Nephron (organoid): Measurements from ENCODE around the gene LRRC28.

Experiments used
- H3K27ac Mint-ChIP-seq, 3 experiments: 2 replicates each; pipeline ENCODE4 v1.8.0; 2020; ENCODE audit warnings: mixed read lengths in 3 of 3, mild to moderate bottlenecking in 2 of 3, moderate library complexity in 1 of 3
- H3K27me3 Mint-ChIP-seq: 2 replicates; pipeline ENCODE4 v1.8.0; 2021; ENCODE audit warnings: low read depth, mild to moderate bottlenecking, moderate library complexity, mixed read lengths
- H3K36me3 Mint-ChIP-seq: 2 replicates; pipeline ENCODE4 v1.8.0; 2020; ENCODE audit warnings: low read depth, mixed read lengths
- H3K4me1 Mint-ChIP-seq: 2 replicates; pipeline ENCODE4 v1.8.0; 2020; ENCODE audit warnings: mixed read lengths
- H3K4me3 Mint-ChIP-seq, 3 experiments: 2 replicates each; pipeline ENCODE4 v1.8.0; 2020; ENCODE audit warnings: mild to moderate bottlenecking in 3 of 3, mixed read lengths in 3 of 3, moderate library complexity in 2 of 3
- H3K9me3 Mint-ChIP-seq: 2 replicates; pipeline ENCODE4 v1.8.0; 2020; ENCODE audit warnings: mixed read lengths
- TF ChIP-seq, protein P1 (sequence below), 3 experiments: fragments of 200-600 bp; sonication (generic); IDR thresholded peaks; one replicate each; pipeline ENCODE4 v1.5.0; 2021; ENCODE audit warnings: antibody characterized with exemption in 3 of 3; ENCODE audit not compliant: unreplicated experiment in 3 of 3

LRRC28 gene

DNA sequence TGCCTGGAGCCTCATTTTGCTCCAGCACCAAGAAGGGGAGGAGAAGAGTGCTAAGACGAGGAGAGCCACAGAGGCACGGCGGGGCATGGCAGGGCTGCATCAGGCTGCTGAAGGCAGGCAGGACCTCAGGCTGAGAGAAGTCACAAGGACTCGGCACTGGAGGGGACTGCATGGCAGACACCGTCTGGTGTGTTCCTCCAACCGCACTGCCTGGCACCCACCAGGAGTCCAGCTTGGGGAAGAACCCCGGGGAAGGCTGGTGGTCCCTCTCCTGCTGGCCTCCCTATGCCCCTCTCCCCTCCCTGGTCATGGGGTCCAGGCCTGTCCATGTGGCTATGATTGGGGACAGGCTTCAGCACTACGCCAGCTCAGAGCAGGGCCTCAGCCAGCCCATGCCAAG, 161.3 kb downstream of the LRRC28 start:
- no peaks in the 10 kb centered on the region for H3K36me3 Mint-ChIP-seq
- H3K9me3 Mint-ChIP-seq, result no peaks in the 10 kb centered on the region
- no peak overlapping the region for H3K4me3 Mint-ChIP-seq
- peaks cover 3% of the 10 kb centered on the region for H3K27me3 Mint-ChIP-seq
- peaks cover 17% of the 10 kb centered on the region for H3K4me1 Mint-ChIP-seq
- H3K27ac Mint-ChIP-seq, result no peak overlapping the region
- TF ChIP-seq, protein P1, sequence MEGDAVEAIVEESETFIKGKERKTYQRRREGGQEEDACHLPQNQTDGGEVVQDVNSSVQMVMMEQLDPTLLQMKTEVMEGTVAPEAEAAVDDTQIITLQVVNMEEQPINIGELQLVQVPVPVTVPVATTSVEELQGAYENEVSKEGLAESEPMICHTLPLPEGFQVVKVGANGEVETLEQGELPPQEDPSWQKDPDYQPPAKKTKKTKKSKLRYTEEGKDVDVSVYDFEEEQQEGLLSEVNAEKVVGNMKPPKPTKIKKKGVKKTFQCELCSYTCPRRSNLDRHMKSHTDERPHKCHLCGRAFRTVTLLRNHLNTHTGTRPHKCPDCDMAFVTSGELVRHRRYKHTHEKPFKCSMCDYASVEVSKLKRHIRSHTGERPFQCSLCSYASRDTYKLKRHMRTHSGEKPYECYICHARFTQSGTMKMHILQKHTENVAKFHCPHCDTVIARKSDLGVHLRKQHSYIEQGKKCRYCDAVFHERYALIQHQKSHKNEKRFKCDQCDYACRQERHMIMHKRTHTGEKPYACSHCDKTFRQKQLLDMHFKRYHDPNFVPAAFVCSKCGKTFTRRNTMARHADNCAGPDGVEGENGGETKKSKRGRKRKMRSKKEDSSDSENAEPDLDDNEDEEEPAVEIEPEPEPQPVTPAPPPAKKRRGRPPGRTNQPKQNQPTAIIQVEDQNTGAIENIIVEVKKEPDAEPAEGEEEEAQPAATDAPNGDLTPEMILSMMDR (IDR thresholded peaks at IDR 0.05; ENCODE audit: unreplicated experiment in 3 of 3), result no peak

DNA sequence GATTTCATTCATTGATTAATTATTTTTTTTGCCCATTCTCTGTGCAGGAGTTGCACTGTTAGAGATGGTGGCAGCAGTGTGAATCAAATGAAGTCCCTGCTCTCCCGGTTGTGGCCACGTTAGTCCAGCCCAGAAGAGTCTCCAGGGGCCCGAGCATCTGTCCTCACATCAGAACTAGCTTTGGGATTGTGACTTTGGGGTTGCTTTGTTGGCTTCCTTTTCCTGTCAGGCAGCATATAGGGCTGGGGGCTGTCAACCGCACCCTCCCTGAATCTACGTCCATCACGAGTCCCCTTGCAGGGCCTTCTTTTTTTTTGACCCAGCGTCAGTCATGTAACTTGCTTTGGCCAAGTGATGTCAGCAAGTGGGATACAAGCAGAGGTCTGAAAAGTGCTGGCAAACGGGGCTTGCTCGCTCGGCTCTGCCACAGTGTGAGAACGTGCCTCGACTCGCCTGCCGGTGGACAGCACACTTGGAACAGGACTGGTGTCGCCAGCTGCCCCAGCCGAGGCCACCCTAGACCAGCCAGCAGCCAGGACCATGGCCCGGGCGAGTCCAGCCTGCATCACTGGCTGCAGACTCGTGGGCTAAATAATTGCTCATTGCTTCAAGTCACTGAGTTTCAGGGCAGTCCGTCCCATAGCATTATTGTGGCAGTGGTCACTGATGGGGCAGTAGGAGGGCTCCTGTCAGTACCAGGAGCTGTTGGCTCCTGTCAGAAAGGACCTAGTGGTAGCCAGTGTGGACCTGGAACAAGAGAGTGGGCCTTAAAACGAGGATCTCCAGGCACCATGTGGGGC, 162.9 kb downstream of the LRRC28 start:
- TF ChIP-seq, protein P1 (IDR thresholded peaks at IDR 0.05; ENCODE audit: unreplicated experiment in 3 of 3), result no peak
- no peak overlapping the region for H3K27ac Mint-ChIP-seq
- no peaks in the 10 kb centered on the region for H3K36me3 Mint-ChIP-seq

DNA sequence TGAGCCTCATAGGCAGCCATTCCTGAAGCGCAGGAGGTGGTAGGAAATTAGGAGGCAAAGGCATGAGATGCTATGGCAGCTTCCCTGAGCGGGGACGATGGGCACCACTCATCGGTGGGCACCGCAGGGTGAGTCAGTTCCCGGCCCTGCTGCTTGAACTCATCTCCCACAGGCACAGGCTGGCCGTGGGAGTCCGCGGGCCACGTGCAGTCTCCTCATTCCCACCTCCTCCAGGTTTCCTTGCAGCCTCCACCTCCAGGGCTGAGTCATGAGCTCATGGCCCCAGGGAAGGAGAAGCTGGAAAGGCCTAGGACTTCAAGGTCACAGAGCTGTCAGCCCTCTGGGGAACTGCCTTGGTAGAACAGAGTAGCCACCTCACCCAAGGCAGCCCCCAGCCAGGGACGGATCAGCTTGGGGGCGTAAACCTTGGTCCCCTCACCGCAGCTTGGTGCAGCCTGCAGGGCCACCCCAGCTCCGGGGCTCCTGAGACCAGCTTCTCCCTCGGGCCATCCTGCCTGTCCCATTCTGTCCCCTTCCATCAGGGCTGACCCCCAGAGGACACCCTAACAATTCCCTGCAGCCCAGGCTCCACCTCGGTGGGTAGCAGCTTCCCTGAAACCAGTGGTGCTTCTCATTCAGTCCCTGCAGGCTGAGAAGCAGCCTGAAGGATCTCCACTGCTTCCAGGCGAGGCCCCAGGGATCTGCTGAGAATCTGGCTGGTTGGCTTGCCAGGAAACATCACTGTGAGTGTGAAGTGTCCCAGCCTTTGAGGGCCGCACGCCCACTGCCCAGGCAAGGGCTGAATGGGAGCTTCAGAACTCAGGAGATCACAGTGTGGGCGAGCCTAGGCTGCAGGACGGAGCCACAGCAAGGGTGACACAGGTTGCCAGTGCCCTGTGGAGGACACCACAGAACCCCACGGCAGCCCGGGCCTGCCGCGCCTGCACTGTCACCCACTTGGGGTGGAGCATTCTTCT, 163.8 kb downstream of the LRRC28 start:
- peaks cover 3% of the 10 kb centered on the region for H3K9me3 Mint-ChIP-seq
- H3K27me3 Mint-ChIP-seq, result no peaks in the 10 kb centered on the region
- no peaks in the 10 kb centered on the region for H3K4me1 Mint-ChIP-seq
- no peak overlapping the region for H3K27ac Mint-ChIP-seq
- no peak overlapping the region for H3K4me3 Mint-ChIP-seq
- H3K36me3 Mint-ChIP-seq, result no peaks in the 10 kb centered on the region
- TF ChIP-seq, protein P1 (IDR thresholded peaks at IDR 0.05; ENCODE audit: unreplicated experiment in 3 of 3), result no peak

More for the DNA sequence above, 162.9 kb downstream of the LRRC28 start:
- Mint-ChIP-seq H3K4me3 (no peak overlapping the region), H3K4me1 (peaks cover 1% of the 10 kb centered on the region), H3K27me3 (no peaks in the 10 kb centered on the region), H3K9me3 (peaks cover 3% of the 10 kb centered on the region)

DNA sequence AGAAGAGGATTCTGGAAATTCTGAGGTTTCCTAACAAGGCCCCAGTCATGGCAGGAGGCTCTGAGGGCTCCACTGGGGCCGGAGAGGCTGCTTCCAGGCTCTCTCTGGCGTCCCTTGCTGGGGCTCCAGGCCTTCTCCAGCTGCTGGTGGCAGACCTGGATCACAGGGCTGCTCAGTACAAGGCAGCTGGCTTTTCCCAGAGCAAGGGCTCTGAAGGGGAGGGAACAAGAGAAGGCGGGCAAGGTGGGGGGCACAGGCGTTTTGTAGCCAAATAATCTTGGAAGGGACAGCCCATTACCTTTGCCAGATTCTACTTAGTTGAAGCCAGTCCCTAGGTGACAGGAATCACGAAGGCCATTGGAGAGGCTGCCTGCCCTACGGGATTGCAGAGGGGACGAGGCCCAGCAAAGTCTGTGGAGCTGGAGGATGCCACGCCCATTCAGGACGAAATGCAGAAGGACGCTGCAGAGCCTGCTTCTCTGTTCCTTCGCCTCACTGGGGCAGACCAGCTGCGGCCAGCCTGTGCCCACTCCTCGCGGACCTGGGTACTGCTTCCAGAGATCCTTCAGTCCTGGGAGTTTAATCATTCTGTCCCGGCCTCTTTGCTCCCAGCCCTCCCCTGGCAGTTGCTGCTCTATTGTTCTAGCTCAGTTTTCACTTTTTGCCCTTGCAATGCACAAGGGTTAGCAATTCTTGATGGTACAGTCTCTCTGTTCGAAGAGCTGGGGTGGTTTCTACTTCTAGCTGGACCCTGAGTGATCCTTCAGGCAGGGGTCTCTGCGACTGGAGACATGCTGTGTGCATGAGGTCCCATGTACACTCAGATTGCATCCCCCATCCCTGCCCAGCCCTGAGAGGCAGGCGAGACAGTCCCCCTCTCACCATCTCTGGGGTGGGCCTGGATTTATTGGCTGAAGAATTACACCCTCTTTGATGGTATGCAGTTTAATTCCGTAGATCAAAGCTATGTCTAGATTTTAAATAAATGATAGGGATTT, 165.2 kb downstream of the LRRC28 start:
- no peaks in the 10 kb centered on the region for H3K36me3 Mint-ChIP-seq
- peaks cover 13% of the 10 kb centered on the region for H3K9me3 Mint-ChIP-seq
- TF ChIP-seq, protein P1 (IDR thresholded peaks at IDR 0.05; ENCODE audit: unreplicated experiment in 3 of 3), result no peak

DNA sequence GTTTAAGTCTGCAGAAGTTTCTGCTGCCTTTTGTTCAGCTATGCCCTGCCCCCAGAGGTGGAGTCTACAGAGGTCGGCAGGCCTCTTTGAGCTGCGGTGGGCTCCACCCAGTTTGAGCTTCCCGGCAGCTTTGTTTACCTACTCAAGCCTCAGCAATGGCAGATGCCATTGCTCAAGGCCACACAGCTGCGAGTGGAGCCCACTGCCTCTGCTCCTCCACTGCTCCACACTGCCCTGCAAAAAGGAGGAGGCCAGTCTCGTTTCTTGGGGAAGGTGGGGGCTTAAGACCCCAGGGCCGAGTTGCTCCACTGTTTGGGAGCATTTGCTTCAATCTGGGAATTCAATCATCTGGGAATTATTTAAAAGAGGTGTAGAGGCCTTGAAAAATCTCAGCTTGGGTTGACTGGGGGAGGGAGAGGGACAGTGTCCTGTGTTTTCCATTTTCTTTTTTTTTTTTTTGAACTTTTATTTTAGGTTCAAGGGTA, 169.9 kb downstream of the LRRC28 start:
- H3K27me3 Mint-ChIP-seq, result peaks cover 4% of the 10 kb centered on the region
- no peaks in the 10 kb centered on the region for H3K36me3 Mint-ChIP-seq
- peaks cover 16% of the 10 kb centered on the region for H3K9me3 Mint-ChIP-seq
- no peak overlapping the region for H3K4me3 Mint-ChIP-seq
- no peak overlapping the region for H3K27ac Mint-ChIP-seq
- TF ChIP-seq, protein P1 (IDR thresholded peaks at IDR 0.05; ENCODE audit: unreplicated experiment in 3 of 3), result no peak
- no peaks in the 10 kb centered on the region for H3K4me1 Mint-ChIP-seq

More for the DNA sequence above, 165.2 kb downstream of the LRRC28 start:
- Mint-ChIP-seq H3K27ac (no peak overlapping the region), H3K4me1 (no peaks in the 10 kb centered on the region), H3K27me3 (no peaks in the 10 kb centered on the region), H3K4me3 (no peak overlapping the region)
